ENCODE data around the gene ANKRD55. TPM values are rescaled to one million over a fixed set of nuclear protein-coding genes. Genes with fewer than 3 reads are reported as not detected.

Gene ANKRD55
- total and polyA plus RNA-seq, 2 of the 8 experiments (the other 6 are each of a cell fraction or from before 2014, with no cell fraction given), result not detected

DNA sequence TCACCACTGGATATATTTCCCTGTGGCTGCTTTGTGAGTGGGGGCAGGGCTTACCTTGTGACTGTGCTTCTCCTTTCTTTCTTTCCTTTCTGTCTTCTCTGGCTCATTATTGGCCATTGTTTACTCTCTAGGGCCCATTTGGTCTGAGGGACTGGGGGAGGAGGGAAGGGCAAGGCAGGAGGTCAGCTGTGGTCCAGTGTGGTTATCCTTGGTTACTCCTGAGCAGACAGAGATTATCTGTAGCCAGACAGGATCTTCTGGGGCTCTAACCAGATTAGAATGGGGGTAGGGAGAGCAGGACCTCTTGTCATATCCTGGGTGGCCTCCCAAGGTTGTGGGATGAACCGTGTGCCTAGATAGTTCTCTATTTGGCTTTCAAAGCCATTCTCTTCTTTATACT lies 71.2 kb downstream of the ANKRD55 start:
- Histone ChIP-seq H2BK12ac (ENCODE audit: low read depth, low read length) (no peak overlapping the region), H4K5ac (ENCODE audit: insufficient read length, low read depth, low read length) (no peak overlapping the region), H2BK120ac (replicated peaks; ENCODE audit: low read depth, low read length) (no peak overlapping the region), H3K27me3 (replicated peaks in 1 of 4; ENCODE audit: control insufficient read depth in 3 of 4, extremely low read depth in 1 of 4, insufficient read depth in 3 of 4, low read length in 3 of 4) (no peaks in the 10 kb centered on the region), H3K14ac (ENCODE audit: insufficient read length) (no peak overlapping the region), H3K4me1 (replicated peaks in 1 of 4; ENCODE audit: control insufficient read depth in 3 of 4, insufficient read depth in 4 of 4, low read length in 3 of 4) (no peaks in the 10 kb centered on the region), H4K20me1 (replicated peaks in 1 of 2; ENCODE audit: control insufficient read depth in 1 of 2, insufficient read depth in 2 of 2, low read length in 2 of 2) (no peaks in the 10 kb centered on the region), H3K79me1 (ENCODE audit: low read depth, low read length) (no peaks in the 10 kb centered on the region), H2BK5ac (ENCODE audit: low read depth, low read length) (no peak overlapping the region), H2AFZ (ENCODE audit: low read length) (peak overlapping the region; percentile 61; the same call in 1 of the 2 replicates), H2AK5ac (ENCODE audit: low read depth, low read length) (no peak overlapping the region), H4K91ac (replicated peaks; ENCODE audit: insufficient read length, low read length) (no peak overlapping the region), H3K27ac (ENCODE audit: low read depth, low read length) (no peak overlapping the region), H3K4me3 (ENCODE audit: extremely low read depth in 1 of 4, insufficient read depth in 2 of 4, low read depth in 3 of 4, low read length in 4 of 4) (no peak overlapping the region), H3K79me2 (ENCODE audit: control insufficient read depth in 1 of 2, insufficient read depth in 2 of 2, low read length in 2 of 2) (no peaks in the 10 kb centered on the region), H3K23ac (ENCODE audit: insufficient read length) (no peak overlapping the region), H3K18ac (ENCODE audit: extremely low read depth, low read length) (no peak overlapping the region), H3K9me3 (ENCODE audit: insufficient read depth in 2 of 2, low read depth in 1 of 2, low read length in 1 of 2) (no peaks in the 10 kb centered on the region), H2BK20ac (ENCODE audit: low read length) (no peak overlapping the region), H3K23me2 (ENCODE audit: low read depth, low read length) (no peaks in the 10 kb centered on the region), H3K4me2 (ENCODE audit: insufficient read depth in 1 of 2, low read depth in 2 of 2, low read length in 2 of 2) (no peak overlapping the region), H2BK15ac (ENCODE audit: low read length) (no peak overlapping the region), H4K8ac (ENCODE audit: extremely low read depth, insufficient read depth, low read length) (no peak overlapping the region), H3K36me3 (ENCODE audit: control insufficient read depth in 2 of 4, insufficient read depth in 4 of 4, low read length in 3 of 4) (no peaks in the 10 kb centered on the region), H3K56ac (replicated peaks; ENCODE audit: insufficient read length, low read depth, low read length) (no peak overlapping the region), H3K4ac (replicated peaks; ENCODE audit: insufficient read length, low read depth, low read length) (no peak overlapping the region), H3K9ac (replicated peaks in 1 of 4; ENCODE audit: extremely low read depth in 1 of 4, low read depth in 3 of 4, low read length in 3 of 4) (no peak overlapping the region)
- 83% methylated on average over 1 of the region's 1 CpG; no CpG with 5 or more reads in 1 of the 2 experiments for WGBS, 2 experiments (ENCODE audit: extremely low coverage in 1 of 2, insufficient coverage in 1 of 2, insufficient read length in 1 of 2, insufficient replicate concordance in 2 of 2, low coverage in 1 of 2, low lambda C conversion rate in 2 of 2, missing lambda C conversion rate in 1 of 2)
- no peak for DNase-seq (ENCODE audit: low read depth in 1 of 2, low spot score in 2 of 2)
- ChIA-PET POLR2A (ENCODE audit: partially characterized antibody) (interaction anchor here (1.0 kb wide), 1 partner anchor 11 kb away, joined by 3 read pairs; no protein-coding TSS in a partner anchor), CTCF (ENCODE audit: partially characterized antibody) (no interaction called here)
- FAIRE-seq, result no peak
- no peak for TF ChIP-seq SUZ12 (IDR thresholded peaks at IDR 0.05; ENCODE audit: low read length)
- TF ChIP-seq, protein P1, sequence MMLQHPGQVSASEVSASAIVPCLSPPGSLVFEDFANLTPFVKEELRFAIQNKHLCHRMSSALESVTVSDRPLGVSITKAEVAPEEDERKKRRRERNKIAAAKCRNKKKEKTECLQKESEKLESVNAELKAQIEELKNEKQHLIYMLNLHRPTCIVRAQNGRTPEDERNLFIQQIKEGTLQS (IDR thresholded peaks at IDR 0.05; ENCODE audit: insufficient read depth, low read depth, low read length), result no peak
- TF ChIP-seq SP4 (IDR thresholded peaks at IDR 0.05; ENCODE audit: low read length), result no peak
- no peak for TF ChIP-seq TCF12 (IDR thresholded peaks at IDR 0.05; ENCODE audit: low read depth, low read length)
- no peak for TF ChIP-seq ZNF274 (IDR thresholded peaks at IDR 0.05; ENCODE audit: borderline replicate concordance, extremely low read depth, low read length)
- TF ChIP-seq TAF7 (optimal IDR thresholded peaks at IDR 0.05; ENCODE audit: borderline replicate concordance, low read depth, low read length), result no peak
- no peak for TF ChIP-seq EGR1 (IDR thresholded peaks at IDR 0.05; ENCODE audit: borderline replicate concordance, low read depth, low read length)
- no peak for TF ChIP-seq SRF (IDR thresholded peaks at IDR 0.05; ENCODE audit: low read depth, low read length)
- TF ChIP-seq FOSL1 (IDR thresholded peaks at IDR 0.05; ENCODE audit: insufficient read depth, low read depth, low read length), result no peak
- TF ChIP-seq KDM5A (IDR thresholded peaks at IDR 0.05; ENCODE audit: low read length), result no peak
- no peak for TF ChIP-seq POU5F1 (IDR thresholded peaks at IDR 0.05; ENCODE audit: low read depth, low read length)
- no peak for TF ChIP-seq TEAD4 (IDR thresholded peaks at IDR 0.05; ENCODE audit: low read depth, low read length)
- no peak for TF ChIP-seq TBP (IDR thresholded peaks at IDR 0.05; ENCODE audit: low read depth, low read length)
- TF ChIP-seq, protein P2, sequence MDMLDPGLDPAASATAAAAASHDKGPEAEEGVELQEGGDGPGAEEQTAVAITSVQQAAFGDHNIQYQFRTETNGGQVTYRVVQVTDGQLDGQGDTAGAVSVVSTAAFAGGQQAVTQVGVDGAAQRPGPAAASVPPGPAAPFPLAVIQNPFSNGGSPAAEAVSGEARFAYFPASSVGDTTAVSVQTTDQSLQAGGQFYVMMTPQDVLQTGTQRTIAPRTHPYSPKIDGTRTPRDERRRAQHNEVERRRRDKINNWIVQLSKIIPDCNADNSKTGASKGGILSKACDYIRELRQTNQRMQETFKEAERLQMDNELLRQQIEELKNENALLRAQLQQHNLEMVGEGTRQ (IDR thresholded peaks at IDR 0.05; ENCODE audit: low read length), result no peak
